ENCODE data around the gene PPP1R3G. TPM values are rescaled to one million over a fixed set of nuclear protein-coding genes. Genes with fewer than 3 reads are reported as not detected.

Gene PPP1R3G
- total RNA-seq, 4 donors from 2014 or later: 0.26 to 6.0 (median 2.8) TPM

- Histone ChIP-seq H3K36me3 (no peaks in the 10 kb centered on the region), H3K27me3 (no peaks in the 10 kb centered on the region), H3K27ac (no peak overlapping the region), H3K4me3 (no peak overlapping the region), H3K9me3 (no peaks in the 10 kb centered on the region), H3K4me1 (no peaks in the 10 kb centered on the region)
- no peak for DNase-seq
- TF ChIP-seq CTCF (IDR thresholded peaks at IDR 0.05) (no peak), POLR2A (IDR thresholded peaks at IDR 0.05) (no peak)
- intact Hi-C loops (cut with DNase I; ENCODE audit: low total_unique reads): no loop called here
These were observed 13.5 kb downstream of the PPP1R3G start for GRCh38 chr6:5098501-5099270.

- Histone ChIP-seq H3K9me3 (no peaks in the 10 kb centered on the region), H3K27ac (no peak overlapping the region), H3K36me3 (no peaks in the 10 kb centered on the region), H3K4me1 (no peaks in the 10 kb centered on the region), H3K27me3 (no peaks in the 10 kb centered on the region), H3K4me3 (no peak overlapping the region)
- no peak for DNase-seq
- TF ChIP-seq POLR2A (IDR thresholded peaks at IDR 0.05) (no peak), CTCF (IDR thresholded peaks at IDR 0.05) (no peak)
- intact Hi-C loops (cut with DNase I; ENCODE audit: low total_unique reads): no loop called here
These were observed 14.4 kb downstream of the PPP1R3G start for GRCh38 chr6:5099537-5099936.

DNA sequence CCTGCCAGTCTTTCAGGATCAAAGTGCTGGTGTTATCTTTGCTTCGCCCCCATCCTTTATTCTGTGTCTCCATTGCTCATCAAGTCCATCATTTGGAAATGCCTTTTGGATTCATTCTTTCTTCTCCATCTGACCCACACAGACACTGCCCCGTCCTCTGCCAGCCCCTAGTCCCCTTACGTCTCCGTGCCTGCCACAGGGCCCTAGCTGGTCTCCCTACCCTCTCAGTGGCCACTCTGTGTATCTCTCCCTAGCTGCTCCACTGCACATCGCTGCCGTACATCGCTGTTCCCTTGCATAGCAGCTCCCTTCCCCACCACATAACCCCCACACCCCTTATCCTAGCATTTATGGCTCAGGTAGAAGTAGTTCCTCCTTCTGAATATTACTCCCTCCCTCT is 15.7 kb downstream of the PPP1R3G start:
- no peaks in the 10 kb centered on the region for H3K4me1 ChIP-seq
- H3K27me3 ChIP-seq: no peaks in the 10 kb centered on the region
- no peak for TF ChIP-seq CTCF (IDR thresholded peaks at IDR 0.05)
- TF ChIP-seq POLR2A (IDR thresholded peaks at IDR 0.05): no peak
- no peaks in the 10 kb centered on the region for H3K9me3 ChIP-seq
- H3K27ac ChIP-seq: no peak overlapping the region
- intact Hi-C loops (cut with DNase I; ENCODE audit: low total_unique reads): no loop called here
- no peak overlapping the region for H3K4me3 ChIP-seq
- DNase-seq: no peak
- no peaks in the 10 kb centered on the region for H3K36me3 ChIP-seq

DNA sequence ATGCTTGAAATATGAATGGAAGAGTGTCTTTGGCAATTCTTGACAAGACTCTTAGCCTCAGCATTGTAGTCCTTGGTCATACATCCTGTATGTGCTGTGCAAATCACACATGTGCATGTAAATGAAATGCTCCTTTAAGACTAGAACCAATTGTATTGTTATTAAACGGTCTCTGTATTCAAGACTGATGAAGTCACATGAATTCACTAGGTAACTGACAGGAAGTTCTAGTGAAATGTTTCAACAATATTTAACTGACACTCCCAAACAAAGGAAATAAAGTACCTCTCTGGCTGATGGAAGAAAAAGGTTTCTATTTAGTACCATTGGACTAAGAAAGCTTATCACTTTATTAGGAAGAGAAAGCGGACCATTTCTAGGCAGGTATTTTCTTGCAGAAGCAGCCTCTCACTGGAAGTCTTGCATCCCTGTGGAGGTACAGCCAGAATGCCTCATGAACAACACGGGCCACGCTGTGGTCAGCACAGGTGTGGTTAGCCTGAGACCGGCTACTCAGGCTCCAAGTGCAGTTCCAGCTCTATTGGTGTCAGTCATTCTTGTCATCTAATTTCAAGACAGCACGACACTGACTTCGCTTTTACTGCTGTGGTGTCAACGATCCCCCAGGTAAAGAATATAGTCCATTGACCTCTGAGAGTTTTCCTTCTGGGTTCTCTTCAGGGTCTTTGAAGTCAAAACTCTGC is 17.3 kb downstream of the PPP1R3G start:
- intact Hi-C loops (cut with DNase I; ENCODE audit: low total_unique reads): no loop called here
- no peaks in the 10 kb centered on the region for H3K27me3 ChIP-seq
- DNase-seq: no peak
- H3K4me3 ChIP-seq: no peak overlapping the region
- H3K4me1 ChIP-seq: no peaks in the 10 kb centered on the region
- TF ChIP-seq CTCF (IDR thresholded peaks at IDR 0.05): no peak
- no peak for TF ChIP-seq POLR2A (IDR thresholded peaks at IDR 0.05)
- H3K36me3 ChIP-seq: no peaks in the 10 kb centered on the region
- no peak overlapping the region for H3K27ac ChIP-seq
- H3K9me3 ChIP-seq: no peaks in the 10 kb centered on the region

DNA sequence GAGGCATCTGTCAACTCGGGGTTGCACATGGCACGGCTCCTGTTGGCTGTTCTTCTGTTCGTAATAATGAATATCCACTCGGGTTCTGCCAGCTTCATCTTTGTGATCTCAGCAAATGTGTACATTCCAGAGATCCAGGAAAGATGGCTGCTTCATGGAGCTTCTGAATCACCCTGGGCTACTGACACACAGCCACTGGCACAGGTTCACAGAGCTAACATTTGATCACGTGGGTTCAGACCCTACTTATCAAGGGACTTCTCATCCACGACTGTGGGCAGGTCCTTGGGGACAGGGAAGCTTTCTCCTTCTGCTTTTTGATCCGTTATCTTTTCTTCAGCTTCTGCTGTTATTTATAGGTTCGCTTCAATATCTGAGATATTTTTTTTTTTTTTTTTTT is 18.1 kb downstream of the PPP1R3G start:
- no peaks in the 10 kb centered on the region for H3K36me3 ChIP-seq
- H3K4me1 ChIP-seq: no peaks in the 10 kb centered on the region
- H3K27me3 ChIP-seq: no peaks in the 10 kb centered on the region
- H3K9me3 ChIP-seq: no peaks in the 10 kb centered on the region
- TF ChIP-seq CTCF (IDR thresholded peaks at IDR 0.05) (no peak), POLR2A (IDR thresholded peaks at IDR 0.05) (no peak)
- DNase-seq: no peak
- intact Hi-C loops (cut with DNase I; ENCODE audit: low total_unique reads): no loop called here
- no peak overlapping the region for H3K4me3 ChIP-seq
- no peak overlapping the region for H3K27ac ChIP-seq
